Measurements from ENCODE around the gene ERC2. TPM values are rescaled to one million over a fixed set of nuclear protein-coding genes. Genes with fewer than 3 reads are reported as not detected.

ERC2 gene
- total RNA-seq, 2 experiments from 2014 or later: not detected

DNA sequence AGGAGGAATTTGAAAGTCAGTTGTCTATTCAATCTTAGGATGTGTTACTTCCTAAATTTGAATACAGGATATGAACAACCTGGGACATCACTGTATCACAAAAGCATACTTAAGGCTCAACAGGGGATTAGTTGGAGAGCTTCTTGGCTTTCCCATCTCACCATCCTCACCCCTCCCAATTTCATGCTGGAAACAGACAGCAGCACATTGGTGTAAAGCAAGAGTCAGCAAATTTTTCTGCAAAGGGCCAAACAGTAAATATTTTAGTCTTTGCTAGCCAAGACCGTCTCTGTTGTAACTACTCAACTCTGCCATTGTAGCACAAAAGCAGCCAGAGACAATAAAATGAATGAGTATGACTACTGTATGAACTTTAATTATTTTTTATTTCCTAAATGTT lies 94.9 kb downstream of the ERC2 start:
- Mint-ChIP-seq H3K27me3 (peaks cover 3% of the 10 kb centered on the region), H3K4me3 (no peak overlapping the region), H3K9me3 (peaks cover 3% of the 10 kb centered on the region), H3K36me3 (no peaks in the 10 kb centered on the region), H3K27ac (no peak overlapping the region), H3K4me1 (no peaks in the 10 kb centered on the region)
- no peak for DNase-seq
- ATAC-seq (ENCODE audit: low read depth): no peak
- POLR2A ChIA-PET: no interaction called here

DNA sequence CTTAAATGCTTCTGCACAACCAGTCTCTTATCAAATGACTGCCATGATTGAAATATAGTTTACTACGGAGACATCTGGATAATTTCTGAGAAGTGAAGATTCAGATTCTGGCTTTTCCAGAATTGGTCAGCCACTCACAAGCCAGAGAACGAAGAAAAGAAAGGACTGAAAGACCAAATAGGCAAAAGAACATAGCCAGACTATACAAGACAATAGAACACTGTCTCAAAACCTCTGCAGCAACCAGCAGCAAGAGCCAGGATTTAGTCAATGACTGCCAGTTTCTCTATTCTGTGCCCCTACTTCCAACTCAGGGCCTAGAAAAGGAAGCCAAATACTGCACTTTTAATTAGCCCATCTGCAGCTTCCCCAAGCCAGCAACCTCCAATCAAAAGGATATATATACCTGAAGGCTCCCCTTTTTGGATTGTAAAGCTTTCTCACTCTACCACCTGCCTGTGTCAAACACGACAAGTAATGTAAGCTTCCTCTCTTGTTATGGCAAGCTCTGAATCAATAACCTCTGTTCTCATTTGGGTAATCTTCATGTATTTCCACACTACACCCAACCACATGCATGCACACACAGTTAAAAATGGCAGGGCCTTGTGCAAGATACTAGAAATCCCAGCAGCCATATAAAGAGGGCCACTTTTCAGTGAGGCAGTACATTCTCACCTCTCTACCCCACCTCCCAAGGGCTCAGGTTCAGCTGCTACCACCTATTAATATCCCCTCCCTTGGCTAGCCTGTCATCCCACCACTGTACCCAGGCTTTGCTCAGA lies 97.1 kb downstream of the ERC2 start:
- Mint-ChIP-seq H3K36me3 (no peaks in the 10 kb centered on the region), H3K27me3 (peaks cover 8% of the 10 kb centered on the region), H3K4me3 (no peak overlapping the region), H3K4me1 (no peaks in the 10 kb centered on the region), H3K27ac (no peak overlapping the region), H3K9me3 (no peaks in the 10 kb centered on the region)
- no peak for DNase-seq
- POLR2A ChIA-PET: no interaction called here
- no peak for ATAC-seq (ENCODE audit: low read depth)

DNA sequence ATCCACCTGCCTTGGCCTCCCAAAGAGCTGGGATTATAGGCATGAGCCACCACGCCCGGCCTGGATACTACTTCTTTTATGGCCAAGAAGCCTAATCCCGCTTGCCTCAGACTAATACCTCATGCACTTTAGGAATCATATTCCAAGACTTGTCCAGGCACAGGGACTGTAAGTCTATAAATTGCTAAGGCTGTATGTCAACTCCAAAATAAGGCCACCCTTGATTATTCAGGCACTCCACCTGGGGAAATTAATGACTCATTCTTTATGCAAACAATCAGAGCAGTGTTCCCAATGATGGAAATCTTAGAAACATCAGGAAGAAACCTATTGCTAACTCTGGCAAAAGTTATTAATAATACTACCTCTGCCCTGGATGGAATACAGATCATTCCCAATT lies 98.4 kb downstream of the ERC2 start:
- DNase-seq (no peak), ATAC-seq (ENCODE audit: low read depth) (no peak)
- Mint-ChIP-seq H3K4me1 (no peaks in the 10 kb centered on the region), H3K9me3 (no peaks in the 10 kb centered on the region), H3K4me3 (no peak overlapping the region), H3K27ac (no peak overlapping the region), H3K36me3 (no peaks in the 10 kb centered on the region), H3K27me3 (peaks cover 6% of the 10 kb centered on the region)
- POLR2A ChIA-PET: no interaction called here

DNA sequence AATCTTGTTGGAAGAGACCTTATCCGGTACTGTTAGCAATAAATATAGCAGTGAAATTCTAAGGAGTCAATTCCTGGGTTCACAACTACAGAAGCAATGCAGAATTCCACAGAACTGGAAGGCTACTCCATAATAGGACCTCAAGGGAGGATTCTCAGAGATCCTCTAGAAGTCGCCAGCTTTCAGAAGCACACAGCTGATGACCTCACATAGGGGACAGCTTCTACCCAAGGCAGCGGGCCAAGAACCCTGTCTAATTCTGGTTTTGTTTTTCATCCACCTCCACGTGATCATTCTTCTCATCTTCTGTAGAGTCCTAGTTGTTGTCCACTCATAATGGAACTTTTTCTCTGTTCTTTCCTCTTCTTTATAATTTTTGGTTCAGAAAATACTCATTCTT lies 99.4 kb downstream of the ERC2 start:
- no peak overlapping the region for H3K27ac Mint-ChIP-seq
- H3K9me3 Mint-ChIP-seq: no peaks in the 10 kb centered on the region
- POLR2A ChIA-PET: no interaction called here
- ATAC-seq (ENCODE audit: low read depth) (no peak), DNase-seq (no peak)
- no peak overlapping the region for H3K4me3 Mint-ChIP-seq
- H3K4me1 Mint-ChIP-seq: no peaks in the 10 kb centered on the region
- H3K36me3 Mint-ChIP-seq: no peaks in the 10 kb centered on the region
- H3K27me3 Mint-ChIP-seq: peaks cover 5% of the 10 kb centered on the region

DNA sequence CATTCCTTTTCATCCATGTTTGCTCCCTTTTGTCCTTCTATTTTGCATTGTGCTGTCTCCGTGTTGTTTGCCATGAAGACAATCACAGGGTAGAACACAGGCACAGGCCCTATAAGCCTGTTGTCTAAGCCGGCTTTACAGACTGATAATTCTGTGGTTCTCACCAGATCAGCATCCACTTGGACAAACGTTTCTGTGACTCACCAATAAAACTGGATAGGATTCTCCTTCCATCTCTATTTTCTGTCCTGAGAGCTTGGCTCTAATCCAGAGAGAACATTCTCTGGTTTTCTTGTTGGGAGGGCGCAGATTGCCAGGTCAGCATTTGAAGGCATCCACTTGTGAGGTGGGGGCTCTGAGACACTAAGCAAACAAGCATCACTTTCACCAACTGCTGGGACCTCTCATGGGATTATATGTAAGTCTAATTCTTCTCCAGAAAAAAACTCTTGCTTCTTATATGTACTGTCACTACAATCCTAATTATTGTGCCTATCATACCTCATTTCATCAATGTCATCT lies 101.6 kb downstream of the ERC2 start:
- Mint-ChIP-seq H3K4me1 (no peaks in the 10 kb centered on the region), H3K27me3 (peaks cover 10% of the 10 kb centered on the region), H3K4me3 (no peak overlapping the region), H3K9me3 (no peaks in the 10 kb centered on the region), H3K27ac (no peak overlapping the region), H3K36me3 (no peaks in the 10 kb centered on the region)
- POLR2A ChIA-PET: no interaction called here
- ATAC-seq (ENCODE audit: low read depth): no peak
- DNase-seq: no peak

DNA sequence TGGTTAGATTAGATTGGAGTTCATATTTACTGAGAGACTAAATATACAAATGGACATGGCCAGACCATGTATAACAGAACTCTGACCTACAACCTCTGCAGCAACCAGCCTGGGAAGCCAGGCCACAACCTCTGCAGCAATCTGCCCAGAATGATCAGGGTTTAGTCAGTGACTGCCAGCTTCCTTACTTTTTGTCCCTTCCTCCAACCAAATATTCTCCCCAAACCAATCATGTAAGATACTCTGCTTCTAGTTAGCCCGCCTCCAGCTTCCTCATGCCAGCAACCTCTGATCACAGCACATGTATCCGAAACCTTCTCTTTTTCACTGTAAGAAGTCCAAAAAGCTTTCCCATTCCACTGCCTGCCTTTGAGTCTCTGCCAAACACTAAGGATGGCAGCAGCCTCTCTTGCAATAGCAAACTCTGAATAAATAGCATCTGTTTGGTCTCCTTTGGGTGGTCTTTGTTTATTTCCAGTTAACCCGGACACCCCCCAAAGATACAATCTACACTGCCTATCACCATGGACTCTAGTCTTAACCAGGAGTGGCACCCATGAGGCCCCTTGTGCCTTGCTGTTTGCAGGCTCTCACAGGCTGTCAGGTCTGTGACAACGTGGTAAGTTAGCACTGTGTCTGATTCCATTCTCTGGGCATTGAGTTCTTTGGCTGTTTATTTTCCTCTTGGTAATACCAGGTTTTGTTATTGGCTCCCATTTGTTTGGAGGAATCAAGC lies 102.2 kb downstream of the ERC2 start:
- no peak for ATAC-seq (ENCODE audit: low read depth)
- H3K4me3 Mint-ChIP-seq: no peak overlapping the region
- no peak for DNase-seq
- H3K4me1 Mint-ChIP-seq: no peaks in the 10 kb centered on the region
- H3K27ac Mint-ChIP-seq: no peak overlapping the region
- H3K9me3 Mint-ChIP-seq: no peaks in the 10 kb centered on the region
- H3K27me3 Mint-ChIP-seq: peaks cover 10% of the 10 kb centered on the region
- POLR2A ChIA-PET: no interaction called here
- no peaks in the 10 kb centered on the region for H3K36me3 Mint-ChIP-seq

DNA sequence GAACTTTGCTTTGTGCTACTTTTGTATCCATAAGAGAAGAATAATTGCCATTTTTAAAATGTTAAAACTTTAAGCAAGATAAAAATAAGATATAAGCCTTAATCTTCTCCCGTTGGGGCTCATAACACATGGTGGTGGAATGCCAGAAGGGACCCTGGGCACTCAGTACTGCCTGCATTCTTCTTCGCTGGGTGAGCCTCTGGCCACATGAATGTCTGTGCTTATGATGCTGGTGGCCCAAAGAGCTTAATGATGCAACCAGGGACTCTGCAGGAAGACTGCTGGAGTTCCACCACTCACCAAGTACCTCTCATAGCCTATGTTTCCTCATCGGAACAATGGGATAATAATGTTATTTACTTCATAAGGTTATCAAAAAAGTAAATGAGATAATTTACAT lies 103.6 kb downstream of the ERC2 start:
- Mint-ChIP-seq H3K4me3 (no peak overlapping the region), H3K9me3 (no peaks in the 10 kb centered on the region), H3K27ac (no peak overlapping the region), H3K27me3 (peaks cover 10% of the 10 kb centered on the region), H3K36me3 (no peaks in the 10 kb centered on the region), H3K4me1 (no peaks in the 10 kb centered on the region)
- POLR2A ChIA-PET: no interaction called here
- DNase-seq (no peak), ATAC-seq (ENCODE audit: low read depth) (no peak)

DNA sequence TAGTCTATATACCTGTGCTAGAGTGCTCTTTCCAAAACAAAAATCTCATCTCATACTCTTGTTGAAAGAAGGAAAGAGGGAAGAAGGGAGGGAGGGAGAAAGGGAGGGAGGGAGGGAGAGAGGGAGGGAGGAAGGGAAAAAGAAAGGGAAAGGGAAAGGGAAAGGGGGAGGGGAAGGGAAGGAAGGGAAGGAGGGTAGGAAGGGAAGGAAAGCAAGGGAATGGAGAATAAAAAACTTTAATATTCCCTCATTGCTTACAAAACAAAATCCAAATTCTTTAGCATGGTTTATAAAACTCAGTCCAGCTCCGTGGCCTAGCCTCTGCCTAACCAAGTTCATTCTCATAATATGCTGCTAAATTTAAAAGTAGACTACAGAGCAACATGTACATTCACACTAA lies 104.5 kb downstream of the ERC2 start:
- Mint-ChIP-seq H3K36me3 (no peaks in the 10 kb centered on the region), H3K9me3 (no peaks in the 10 kb centered on the region)

DNA sequence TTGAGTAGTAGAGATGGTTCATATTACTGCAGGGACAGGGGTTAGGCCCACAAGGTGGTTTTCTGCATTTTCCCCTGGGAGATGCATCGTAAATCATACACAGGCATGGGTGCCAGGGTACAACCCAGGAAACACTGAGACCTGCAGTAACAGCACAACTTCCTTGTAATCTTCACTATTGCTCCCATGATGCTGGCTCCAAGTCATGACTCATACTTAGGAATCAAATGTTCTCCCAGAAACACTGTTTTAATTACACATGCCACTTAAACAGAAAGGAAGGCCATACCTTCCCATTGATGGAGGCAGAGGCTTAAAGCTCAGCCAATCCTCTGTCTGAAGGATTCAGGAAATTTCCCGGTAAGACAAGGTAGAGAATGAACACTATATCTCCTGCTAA lies 106.5 kb downstream of the ERC2 start:
- Mint-ChIP-seq H3K27ac (no peak overlapping the region), H3K4me3 (no peak overlapping the region), H3K36me3 (no peaks in the 10 kb centered on the region), H3K9me3 (no peaks in the 10 kb centered on the region), H3K27me3 (peaks cover 5% of the 10 kb centered on the region), H3K4me1 (no peaks in the 10 kb centered on the region)
- no peak for ATAC-seq (ENCODE audit: low read depth)
- no peak for DNase-seq
- POLR2A ChIA-PET: no interaction called here

More for the DNA sequence above, 104.5 kb downstream of the ERC2 start:
- ATAC-seq (ENCODE audit: low read depth) (no peak), DNase-seq (no peak)
- no peak overlapping the region for H3K27ac Mint-ChIP-seq
- peaks cover 10% of the 10 kb centered on the region for H3K27me3 Mint-ChIP-seq
- H3K4me3 Mint-ChIP-seq: no peak overlapping the region
- no peaks in the 10 kb centered on the region for H3K4me1 Mint-ChIP-seq
- POLR2A ChIA-PET: no interaction called here

DNA sequence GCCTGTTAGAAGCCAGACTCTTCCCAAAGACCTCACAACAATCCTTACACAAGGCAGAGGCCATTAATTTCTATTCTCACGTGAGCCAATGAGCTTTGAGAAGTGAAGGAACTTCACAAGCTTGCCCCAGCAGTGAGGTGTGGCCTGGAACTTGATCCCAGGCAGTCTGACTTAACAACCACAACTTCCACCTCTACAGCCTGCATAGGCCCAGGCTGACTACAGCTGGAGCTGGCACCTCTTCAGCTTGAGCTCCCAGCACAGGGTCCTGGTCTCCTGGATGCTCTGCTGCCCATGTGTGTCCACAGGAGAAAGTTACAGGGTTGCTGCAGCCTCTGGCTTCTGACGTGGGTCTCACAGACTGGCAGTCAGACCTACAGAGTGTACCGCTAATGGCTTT lies 111.0 kb downstream of the ERC2 start:
- H3K27me3 Mint-ChIP-seq: no peaks in the 10 kb centered on the region
- H3K27ac Mint-ChIP-seq: no peak overlapping the region
- ATAC-seq (ENCODE audit: low read depth): no peak
- no peaks in the 10 kb centered on the region for H3K9me3 Mint-ChIP-seq
- H3K4me3 Mint-ChIP-seq: no peak overlapping the region
- DNase-seq: no peak
- POLR2A ChIA-PET: no interaction called here
- H3K36me3 Mint-ChIP-seq: no peaks in the 10 kb centered on the region
- H3K4me1 Mint-ChIP-seq: no peaks in the 10 kb centered on the region

DNA sequence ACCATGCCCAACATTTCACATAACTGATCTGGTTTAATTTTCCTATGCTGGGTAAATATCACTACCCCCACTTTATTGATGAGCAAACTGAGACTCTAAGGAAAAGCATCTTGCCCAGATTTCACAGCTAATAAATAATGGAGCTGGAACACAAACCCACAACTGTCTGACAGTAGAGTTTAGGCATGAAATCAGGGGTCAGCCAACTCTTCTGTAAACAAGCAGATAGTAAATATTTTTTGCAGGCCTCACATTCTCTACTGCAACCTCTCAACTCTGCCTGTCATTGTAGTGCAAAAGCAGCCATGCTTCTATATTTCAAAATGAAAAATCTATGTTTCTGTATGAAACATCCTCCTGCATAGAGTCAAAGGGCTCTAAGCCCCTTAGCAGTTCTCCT lies 111.5 kb downstream of the ERC2 start:
- H3K9me3 Mint-ChIP-seq: no peaks in the 10 kb centered on the region
- H3K27ac Mint-ChIP-seq: no peak overlapping the region
- no peak overlapping the region for H3K4me3 Mint-ChIP-seq

DNA sequence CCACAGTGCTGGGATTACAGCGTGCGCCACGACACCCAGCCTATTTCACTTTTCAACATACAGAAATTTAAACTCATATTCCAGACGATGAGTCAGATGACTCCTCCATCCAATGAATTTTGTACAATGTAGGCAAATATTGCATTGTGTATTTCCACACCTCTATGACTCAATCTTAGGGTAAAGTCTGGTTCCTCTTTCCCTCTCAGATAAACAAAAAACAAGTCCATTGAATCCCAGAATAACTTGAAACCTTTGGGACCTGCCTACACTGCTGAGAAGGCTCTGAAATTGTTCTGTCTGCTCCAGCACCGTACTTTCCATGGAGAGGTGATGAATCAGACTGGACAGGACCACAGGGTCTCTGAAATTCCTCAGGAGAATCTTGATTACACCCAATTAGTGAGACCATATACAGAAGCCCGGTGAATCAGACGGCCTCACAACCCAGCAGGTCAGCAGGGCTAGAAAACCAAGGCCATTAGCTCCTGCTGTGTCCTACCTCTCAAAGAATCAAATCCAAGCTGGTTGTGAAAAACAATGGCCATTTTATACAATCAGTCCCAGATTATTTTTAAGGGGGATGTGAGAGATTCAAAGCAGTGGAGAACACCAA lies 112.6 kb downstream of the ERC2 start:
- DNase-seq: no peak
- Mint-ChIP-seq H3K36me3 (no peaks in the 10 kb centered on the region), H3K9me3 (no peaks in the 10 kb centered on the region), H3K4me3 (no peak overlapping the region), H3K27me3 (no peaks in the 10 kb centered on the region), H3K27ac (no peak overlapping the region), H3K4me1 (no peaks in the 10 kb centered on the region)
- POLR2A ChIA-PET: no interaction called here
- no peak for ATAC-seq (ENCODE audit: low read depth)

More for the DNA sequence above, 111.5 kb downstream of the ERC2 start:
- ATAC-seq (ENCODE audit: low read depth) (no peak), DNase-seq (no peak)
- POLR2A ChIA-PET: no interaction called here
- no peaks in the 10 kb centered on the region for H3K36me3 Mint-ChIP-seq
- no peaks in the 10 kb centered on the region for H3K4me1 Mint-ChIP-seq
- no peaks in the 10 kb centered on the region for H3K27me3 Mint-ChIP-seq

DNA sequence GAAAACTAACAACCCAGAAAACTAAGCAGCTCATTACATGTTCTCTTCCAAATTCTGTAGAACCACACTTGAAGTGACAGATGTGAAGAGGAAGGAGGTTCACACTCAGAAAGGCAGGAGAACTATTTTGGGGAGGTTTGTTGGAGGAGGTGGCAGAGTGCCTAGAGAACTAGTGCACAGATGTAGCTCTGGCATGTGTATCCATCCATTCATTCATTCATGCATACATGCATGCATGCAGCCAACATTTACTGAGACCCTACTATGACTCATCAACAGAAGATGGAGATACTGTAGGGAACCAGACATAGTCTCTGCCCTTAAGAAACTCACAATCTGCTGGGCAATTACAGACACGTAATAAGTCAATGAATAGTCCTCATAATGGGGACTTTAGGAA lies 116.7 kb downstream of the ERC2 start:
- H3K27me3 Mint-ChIP-seq: peaks cover 2% of the 10 kb centered on the region
- no peak for DNase-seq
- H3K9me3 Mint-ChIP-seq: no peaks in the 10 kb centered on the region
- H3K36me3 Mint-ChIP-seq: no peaks in the 10 kb centered on the region
- no peaks in the 10 kb centered on the region for H3K4me1 Mint-ChIP-seq
- POLR2A ChIA-PET: no interaction called here
- no peak overlapping the region for H3K4me3 Mint-ChIP-seq
- H3K27ac Mint-ChIP-seq: no peak overlapping the region
- ATAC-seq (ENCODE audit: low read depth): no peak

All from activated naive CD8-positive, alpha-beta T cell treated with anti-CD3 and anti-CD28 coated beads, Interleukin-2, amount 10 ng/mL, durations not matched to agents 7 days and 5 days (primary cell).